HG03064 (cell line): ENCODE results near the gene TBC1D1.

Experiments
- ATAC-seq: cut with Tn5 transposase; IDR thresholded peaks from one replicate; pipeline ENCODE4 v1.9.1; 2021; ENCODE audit warnings: low read depth; ENCODE audit not compliant: unreplicated experiment

The TBC1D1 gene

DNA sequence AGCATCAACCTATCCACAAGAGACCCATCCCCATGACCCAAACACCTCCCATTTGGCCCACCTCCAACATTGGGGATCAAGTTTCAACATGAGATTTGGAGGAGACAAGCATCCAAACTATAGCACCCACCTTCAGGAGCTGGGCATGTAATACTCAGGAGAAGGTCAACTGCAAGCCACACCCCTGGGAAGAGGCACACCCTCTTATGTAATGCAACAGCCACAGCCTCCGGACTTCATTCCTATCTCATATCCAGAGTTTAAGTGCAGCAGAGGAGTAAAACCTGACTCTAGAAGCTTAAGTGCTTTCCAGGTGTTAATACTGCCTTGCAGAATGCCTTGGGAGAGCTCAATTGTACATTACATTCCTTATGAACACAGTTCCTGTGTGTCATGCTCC is 266.7 kb downstream of the TBC1D1 start:
- ATAC-seq, result no peak

DNA sequence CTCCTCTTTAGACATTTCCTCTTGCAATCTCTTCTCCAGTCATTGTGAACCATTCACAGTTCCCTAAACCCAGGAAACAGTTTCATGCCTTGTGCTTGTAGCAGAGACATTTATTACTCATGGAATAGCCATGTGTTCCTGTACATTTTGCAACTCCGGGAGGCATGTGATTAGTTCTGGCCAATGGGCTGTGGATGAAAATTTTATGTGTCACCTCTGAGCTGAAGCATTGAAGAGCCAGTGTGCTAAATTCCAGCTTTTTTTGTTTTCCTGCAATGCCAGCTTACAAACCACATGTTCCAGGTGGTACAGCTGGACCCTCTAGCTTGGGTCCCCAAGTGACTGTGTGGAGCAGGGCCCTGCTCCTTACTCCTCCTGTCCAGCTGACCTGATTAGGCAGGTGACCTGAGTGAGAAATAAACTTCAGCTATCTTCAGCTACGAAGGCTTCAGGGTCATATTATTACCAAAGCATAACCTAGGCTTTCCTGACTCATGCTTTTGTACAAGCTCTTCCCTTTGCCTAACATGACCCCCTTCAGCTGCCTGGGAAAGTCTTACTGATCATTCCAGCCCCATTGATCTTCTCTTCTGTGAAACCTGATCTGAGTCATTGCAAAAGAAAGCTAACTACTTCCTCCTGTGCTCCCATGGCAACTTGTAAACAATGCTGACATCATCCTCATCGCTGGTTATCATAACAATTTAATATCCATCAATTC is 269.8 kb downstream of the TBC1D1 start:
- ATAC-seq, result peak; percentile 89

DNA sequence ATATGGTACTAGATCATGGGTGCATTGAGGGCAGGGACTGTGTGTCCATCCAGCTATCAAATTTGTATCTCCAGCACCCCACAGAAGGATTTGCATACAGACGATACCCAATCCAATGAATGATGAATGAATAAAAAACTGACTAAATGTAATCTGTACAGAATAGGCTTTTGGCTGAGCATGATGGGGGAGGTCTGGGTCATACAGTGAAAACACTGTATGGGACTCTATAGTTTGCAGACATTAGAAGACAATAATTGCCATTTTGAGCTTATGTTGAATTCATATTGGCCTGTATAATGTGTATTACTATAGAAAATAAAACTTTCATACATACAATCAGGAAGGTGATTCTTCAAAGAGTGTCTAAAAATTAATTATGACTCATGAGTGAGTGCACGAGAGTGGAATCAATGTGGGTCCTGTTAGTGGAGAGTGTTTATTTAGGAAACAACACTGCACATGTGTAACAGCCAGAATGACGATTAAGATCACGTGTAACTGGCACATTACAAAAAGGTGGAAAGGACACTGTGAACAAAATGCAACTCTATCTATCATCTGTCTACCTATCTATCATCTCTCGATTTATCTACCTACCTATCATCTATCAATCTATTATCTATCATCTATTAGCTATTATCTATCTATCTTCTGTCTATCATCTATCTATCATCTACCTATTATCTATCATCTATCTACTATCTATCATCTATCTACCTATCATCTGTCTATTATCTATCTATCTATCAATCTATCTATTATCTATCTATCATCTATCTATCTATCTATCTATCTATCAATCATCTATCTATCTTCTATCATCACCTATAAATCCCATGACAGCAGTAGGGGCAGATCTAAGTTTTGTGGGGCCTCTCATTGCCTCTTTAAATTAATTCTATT is 270.6 kb downstream of the TBC1D1 start:
- ATAC-seq, result no peak

DNA sequence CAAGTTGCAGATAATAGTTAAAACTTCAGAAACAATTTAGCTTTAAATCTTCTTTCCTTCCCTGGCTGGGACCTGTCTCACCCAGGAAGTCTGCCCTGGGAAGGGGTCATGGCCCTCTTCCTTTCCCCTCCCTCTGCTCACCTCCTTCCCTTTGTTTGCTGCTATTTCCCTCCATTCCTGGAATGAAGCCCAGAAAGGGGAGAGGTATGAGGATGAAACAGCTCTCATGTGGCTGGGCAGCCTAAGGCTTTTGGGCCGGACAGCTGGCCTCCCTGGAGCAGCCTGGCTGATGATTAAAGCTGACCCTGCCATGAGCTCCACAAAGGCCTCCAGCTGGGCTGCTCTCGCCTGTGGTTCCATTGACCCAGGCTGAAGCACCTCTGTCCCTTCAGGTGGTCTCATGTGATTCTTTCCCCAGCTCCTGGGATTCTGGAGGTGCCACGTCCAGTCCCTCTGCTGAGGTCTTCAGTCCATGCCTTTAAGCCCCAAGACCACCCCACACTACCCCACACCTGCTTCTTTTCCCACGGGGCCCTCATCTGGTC is 271.4 kb downstream of the TBC1D1 start:
- ATAC-seq, result no peak

- ATAC-seq, result no peak
These were observed 272.5 kb downstream of the TBC1D1 start for GRCh38 chr4:38163216-38164006.

DNA sequence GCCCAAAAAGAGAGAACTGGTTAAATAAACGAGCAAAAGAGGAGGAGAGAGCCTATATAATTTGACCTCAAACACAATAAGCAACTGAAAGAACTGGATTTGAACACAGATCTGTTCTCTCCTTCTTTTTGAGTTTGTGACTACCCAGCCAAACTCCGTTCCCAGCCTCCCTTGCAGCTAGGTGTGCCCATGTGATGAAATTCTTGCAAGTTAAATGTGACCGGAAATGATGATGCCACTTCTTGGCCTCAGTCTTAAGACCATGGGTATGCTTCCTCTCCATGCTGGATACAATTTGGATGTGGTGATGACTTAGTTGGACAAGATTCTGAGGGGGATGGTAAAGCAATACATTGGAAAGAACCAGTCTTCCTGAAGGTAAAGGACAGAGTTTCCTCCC is 273.5 kb downstream of the TBC1D1 start:
- no peak for ATAC-seq

DNA sequence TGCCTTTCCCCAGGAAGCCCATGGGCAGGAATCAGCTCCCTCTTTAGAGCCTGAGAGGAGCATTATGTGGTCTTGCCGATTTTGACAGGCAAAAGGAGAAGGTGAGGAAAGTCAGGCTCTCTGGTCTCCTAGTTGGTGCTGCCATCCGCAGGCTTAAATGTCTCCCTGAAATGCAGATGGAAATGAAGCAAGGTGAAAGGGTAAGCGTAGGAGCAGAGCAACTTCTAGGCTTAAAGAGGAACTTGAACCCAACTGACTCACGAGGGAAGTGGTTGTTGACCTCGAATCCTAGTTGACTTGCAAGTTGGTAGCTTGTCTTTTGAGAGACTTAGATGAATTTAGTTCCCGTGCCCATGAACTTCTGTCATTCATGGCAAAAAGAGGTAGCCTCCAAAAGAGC is 275.2 kb downstream of the TBC1D1 start:
- ATAC-seq, result no peak

- no peak for ATAC-seq
These were observed 275.9 kb downstream of the TBC1D1 start for GRCh38 chr4:38166768-38167167.

DNA sequence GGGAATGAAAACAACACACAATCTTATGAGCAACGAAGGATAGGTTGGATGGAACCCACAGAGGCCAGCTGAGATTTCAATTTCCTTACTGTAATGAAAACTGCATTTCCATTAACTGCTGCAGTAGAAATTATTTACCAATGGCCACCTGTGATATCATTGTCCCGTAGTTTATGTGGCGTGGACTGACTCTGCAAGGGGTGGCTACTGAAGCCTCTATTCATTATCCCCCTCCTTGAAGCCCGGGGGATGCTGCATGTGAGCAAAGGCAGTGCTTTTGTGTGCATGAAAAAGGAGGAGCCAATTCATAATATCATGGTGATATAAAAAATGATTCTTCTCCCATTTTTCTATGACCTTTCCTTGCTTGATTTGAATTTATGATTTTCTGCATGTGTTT is 277.1 kb downstream of the TBC1D1 start:
- no peak for ATAC-seq

- no peak for ATAC-seq
These were observed 278.6 kb downstream of the TBC1D1 start for GRCh38 chr4:38169524-38169923.

DNA sequence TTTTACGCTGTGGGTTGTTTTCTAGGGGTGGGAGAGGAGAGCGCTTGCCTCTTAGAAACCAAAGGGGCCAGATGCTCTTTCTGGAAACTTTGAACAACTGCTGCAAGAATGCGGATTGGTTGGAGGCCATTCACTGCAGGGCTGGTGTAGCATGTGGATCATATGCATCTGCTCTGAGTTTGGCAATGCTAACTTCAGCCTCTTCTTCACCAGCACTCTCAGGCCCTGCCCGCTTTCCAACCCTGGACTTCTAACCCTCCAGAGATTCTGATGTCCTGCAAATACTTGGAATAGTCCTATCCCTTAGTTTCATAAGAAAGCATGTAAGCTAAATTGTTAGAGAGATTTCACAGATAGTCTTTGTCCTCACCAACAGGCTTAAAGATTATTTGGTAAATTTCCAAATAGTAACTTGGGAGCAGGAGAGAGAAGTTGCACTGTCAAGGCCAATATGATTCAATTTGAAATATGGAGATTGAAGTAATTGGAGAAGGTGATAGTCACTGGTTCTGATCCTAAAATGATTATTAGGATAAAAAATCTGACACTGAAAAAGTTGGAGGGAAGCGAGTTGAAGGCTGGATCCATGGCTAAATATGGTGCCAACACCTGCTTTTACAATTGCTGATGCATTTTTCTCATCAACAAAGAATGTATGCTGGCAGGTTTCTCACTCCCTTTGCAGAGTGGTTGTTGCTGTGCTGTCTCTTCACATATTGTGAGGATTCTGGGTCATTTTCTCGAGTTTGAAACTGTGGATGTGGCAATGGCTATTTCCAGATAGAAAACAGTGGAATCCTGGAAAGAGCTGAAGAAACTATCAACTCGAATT is 279.7 kb downstream of the TBC1D1 start:
- ATAC-seq, result no peak

DNA sequence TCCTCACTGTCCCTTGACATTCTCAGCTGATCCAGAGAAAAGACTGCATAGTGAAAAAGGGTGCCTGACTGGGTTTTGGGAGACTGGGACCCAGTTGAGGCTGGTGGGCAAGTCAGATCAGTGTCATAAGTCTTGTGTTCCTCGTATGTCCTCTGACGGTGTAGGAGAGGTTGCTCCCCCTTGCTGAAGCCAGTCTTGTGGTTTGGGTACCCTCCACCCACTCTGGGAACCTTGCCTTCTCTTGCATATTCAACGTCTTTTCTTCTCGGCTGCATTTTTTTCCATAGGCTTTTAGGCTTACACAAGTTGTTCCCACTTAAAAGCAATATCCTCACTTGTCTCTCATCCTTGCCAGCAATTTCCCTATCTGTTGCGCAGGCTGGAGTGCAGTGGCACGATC is 281.2 kb downstream of the TBC1D1 start:
- ATAC-seq, result no peak

DNA sequence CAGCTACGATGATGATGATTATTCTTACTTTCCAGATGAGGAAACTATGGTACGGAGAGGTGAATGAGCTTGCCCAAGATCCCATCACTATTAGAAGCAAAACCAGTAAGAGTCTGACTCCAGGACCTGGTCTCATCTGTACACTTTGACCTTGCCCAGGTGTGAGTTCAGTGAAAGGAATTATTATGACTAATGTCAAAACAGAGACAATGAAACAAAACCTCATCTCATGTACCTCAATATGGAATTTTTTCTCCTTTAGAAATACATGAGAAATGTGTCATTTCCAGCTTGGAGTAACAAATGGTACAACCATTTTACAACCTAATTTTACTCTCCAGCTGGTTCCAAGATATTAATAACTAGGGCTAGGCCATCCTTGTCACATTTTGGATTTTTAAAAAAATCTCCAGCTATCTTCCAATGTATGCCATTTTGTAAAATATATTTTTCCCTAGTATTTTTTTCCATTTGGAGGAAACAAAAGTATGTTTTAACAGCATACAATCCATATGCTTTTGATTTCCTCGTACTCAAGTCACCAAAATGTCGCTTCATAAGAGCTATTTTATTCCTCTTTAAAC is 283.1 kb downstream of the TBC1D1 start:
- no peak for ATAC-seq

DNA sequence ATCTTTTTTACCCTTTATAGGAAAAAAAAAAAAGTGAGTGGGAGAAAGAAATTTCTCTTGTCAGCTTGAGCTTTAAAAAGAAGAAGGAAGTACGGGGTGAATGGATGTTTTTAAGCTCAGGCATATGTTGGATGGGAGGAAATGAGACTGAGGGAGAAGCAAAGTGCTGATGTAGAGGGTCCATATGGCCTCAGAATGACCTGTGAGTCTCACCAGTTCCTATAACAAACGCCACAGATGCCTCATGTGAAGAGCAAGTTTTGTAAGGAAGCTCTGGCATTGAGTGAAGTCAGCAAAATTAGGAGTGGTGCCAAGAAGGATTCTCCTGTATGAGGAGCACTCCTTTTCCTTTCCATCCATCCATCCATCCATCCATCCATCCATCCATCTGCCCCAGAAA is 283.9 kb downstream of the TBC1D1 start:
- no peak for ATAC-seq

GRCh38 chr4:38176165-38176564 is 285.3 kb downstream of the TBC1D1 start:
- no peak for ATAC-seq

GRCh38 chr4:38177035-38177546 is 286.2 kb downstream of the TBC1D1 start:
- no peak for ATAC-seq

GRCh38 chr4:38177641-38178391 is 286.9 kb downstream of the TBC1D1 start:
- ATAC-seq, result no peak

DNA sequence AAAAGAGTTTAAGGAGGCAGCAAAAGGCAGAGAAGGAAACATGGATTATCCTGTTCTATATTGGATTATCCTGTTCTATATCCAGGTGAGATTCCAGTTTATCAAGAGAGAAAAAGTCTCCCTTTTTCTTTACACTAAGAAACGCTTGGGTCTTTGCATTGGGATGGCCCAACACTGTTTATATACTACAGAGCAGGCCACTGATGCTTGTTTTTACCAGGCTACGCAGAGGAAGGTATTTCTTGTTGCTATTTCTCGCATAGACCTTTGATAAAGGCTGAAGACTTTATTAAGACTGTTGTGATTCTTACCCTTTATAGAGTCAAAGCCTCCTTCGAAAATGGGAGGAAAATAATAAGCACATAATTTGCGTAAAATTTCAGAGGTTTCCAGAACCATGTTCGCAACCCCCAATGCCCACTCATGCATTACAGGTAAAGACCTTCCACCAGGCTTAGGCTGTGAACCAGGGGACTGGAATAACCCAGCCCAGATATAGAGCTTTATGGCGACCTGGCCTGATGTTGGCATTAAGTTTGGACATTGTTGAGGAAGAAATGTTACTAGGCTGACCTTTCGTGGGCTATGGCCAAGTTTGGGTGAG is 287.6 kb downstream of the TBC1D1 start:
- no peak for ATAC-seq
